GM18511 (cell line): ENCODE data around the gene NECAB2.

Experiments
- ATAC-seq: cut with Tn5 transposase; IDR thresholded peaks from one replicate; pipeline ENCODE4 v1.9.1; 2021; ENCODE audit warnings: mild to moderate bottlenecking, moderate library complexity; ENCODE audit not compliant: unreplicated experiment

Gene NECAB2

GRCh38 chr16:83967838-83968305, at the start of gene NECAB2:
Gene NECAB2 (plus strand): TSS chr16:83968244. CDS start chr16:83968649, 405 bp downstream.
- ATAC-seq, result no peak

GRCh38 chr16:83920894-83921491, 47.1 kb upstream of the NECAB2 start:
- ATAC-seq, result no peak

- ATAC-seq, result no peak
These were observed 44.3 kb upstream of the NECAB2 start for GRCh38 chr16:83923581-83924365.

GRCh38 chr16:83924686-83925085, 43.4 kb upstream of the NECAB2 start:
- ATAC-seq, result no peak

- ATAC-seq, result no peak
These were observed 42.7 kb upstream of the NECAB2 start for GRCh38 chr16:83925095-83925905.

DNA sequence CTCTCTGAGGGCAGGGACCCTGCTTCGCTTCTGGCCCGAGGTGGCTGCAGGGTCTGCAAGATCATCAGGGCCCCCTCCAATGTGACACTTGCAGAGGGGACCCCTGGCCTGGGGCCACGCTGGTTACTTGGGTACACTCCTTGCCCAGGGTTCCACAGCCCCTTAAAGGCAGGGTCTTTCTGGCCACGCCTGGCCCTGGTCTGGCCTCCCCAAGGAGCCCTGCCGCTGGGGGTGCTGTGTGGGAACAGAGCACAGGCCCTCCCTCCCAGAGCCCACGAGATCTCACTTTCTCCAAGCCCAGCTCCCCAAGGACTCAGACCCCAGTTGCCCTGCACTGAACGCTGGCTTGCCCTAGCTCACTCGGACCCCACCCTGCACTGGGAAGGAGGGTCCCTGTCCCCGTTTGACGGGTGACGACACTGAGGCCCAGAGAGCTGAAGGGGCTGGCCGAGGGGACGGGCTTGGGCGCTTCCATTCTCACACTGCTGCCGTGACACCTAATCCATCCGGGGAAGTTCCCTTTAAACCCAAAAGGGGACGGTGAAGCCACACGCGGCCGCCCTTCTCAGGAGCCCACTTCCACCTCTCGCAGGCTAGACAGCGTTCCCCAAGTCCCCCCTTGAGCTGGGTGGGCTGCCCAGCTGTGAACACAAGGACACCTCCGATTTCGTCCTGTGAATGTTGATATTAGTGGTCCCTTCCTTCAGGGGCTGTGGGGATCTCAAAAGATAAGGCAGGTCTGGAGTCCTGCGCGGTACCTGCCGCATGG, 41.9 kb upstream of the NECAB2 start:
- ATAC-seq, result no peak

- ATAC-seq, result peak; percentile 64
These were observed 41.2 kb upstream of the NECAB2 start for GRCh38 chr16:83926726-83927397.

DNA sequence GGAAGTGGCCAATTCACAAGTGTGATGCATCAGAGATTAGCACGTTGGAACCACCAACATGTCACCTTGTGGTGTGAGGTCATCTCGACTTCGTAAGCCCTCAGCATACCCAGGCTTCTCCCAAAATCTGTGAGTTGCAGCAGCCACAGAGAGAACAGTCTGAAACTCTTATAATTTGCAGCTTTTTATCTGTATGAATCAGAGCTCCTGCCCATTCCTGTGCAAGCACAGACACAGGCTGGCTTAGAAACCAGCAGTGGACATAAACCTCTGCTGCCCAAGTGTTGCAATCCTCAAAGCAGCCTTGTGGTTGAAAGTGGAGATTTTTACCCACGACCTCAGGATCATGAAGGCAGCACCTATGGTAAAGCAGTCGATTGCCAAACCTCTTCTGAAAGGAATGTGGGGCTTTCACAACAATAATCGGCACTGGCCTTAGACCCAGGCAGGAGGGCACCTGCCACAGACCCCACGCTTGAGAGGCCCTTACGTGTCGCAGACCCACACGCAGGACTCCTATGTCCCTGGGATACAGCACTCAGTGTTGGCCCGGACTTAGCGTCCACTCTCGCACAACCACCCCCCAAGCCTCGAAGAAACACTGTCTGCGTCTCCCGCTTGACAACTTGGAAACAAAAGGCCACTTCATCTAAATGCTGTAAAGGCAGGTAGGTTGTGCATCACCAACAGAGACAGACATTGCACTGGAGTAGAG, 39.5 kb upstream of the NECAB2 start:
- ATAC-seq, result no peak

- ATAC-seq, result no peak
These were observed 38.1 kb upstream of the NECAB2 start for GRCh38 chr16:83929811-83930555.

DNA sequence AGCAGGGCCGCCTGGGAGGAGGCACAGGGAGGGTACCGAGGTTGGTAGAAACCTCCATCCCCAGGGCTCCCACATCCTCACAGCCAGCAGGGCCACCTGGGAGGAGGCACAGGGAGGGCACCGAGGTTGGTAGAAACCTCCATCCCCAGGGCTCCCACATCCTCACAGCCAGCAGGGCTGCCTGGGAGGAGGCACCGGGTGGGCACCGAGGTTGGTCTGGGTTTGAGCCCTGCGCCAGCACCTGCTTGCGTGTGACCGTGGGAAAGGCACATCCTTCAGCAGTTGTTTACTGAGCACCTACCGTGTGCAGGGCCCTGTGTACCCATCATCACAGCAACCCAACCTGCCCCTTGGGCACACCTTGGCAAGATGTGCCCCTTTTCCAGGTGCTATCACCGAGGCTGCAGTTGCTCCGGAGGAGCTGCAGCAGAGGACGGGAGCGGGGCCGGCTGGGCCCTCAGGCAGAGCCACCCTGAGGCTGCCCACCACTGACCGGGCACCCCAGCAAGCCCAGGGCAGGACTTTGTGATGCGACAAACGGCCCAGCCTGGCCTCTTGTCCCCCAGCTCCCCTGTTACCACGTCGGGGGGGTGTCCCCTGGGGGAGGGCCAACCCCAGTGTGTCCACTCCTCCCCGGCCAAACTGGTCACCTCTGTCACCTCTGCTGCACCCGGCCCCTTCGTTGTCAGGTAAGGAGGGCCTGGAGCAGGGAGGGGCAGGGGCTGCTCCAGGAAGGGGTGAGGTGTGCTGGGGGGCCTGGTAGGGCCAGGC, 37.1 kb upstream of the NECAB2 start:
- no peak for ATAC-seq

DNA sequence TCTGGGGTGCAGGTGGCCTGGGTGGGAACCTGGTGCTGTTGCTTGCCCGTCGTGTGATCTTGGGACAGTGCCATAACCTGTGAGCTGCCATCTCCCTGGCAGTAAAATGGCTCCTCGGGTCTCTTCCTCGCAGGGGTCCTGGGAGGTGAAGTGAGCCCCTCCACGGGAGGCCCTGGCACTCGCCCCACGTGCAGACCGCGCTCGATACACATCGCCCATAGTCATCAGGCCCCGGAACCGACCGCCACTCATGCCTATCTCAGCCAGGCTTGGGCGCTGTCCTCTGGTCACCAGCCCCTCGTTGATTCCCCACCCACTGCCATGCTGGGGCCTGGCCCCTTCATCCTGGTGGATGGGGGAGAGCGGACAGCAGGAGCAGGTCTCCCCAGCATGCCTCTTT, 36.5 kb upstream of the NECAB2 start:
- ATAC-seq, result no peak

GRCh38 chr16:83932304-83932703, 35.7 kb upstream of the NECAB2 start:
- no peak for ATAC-seq

DNA sequence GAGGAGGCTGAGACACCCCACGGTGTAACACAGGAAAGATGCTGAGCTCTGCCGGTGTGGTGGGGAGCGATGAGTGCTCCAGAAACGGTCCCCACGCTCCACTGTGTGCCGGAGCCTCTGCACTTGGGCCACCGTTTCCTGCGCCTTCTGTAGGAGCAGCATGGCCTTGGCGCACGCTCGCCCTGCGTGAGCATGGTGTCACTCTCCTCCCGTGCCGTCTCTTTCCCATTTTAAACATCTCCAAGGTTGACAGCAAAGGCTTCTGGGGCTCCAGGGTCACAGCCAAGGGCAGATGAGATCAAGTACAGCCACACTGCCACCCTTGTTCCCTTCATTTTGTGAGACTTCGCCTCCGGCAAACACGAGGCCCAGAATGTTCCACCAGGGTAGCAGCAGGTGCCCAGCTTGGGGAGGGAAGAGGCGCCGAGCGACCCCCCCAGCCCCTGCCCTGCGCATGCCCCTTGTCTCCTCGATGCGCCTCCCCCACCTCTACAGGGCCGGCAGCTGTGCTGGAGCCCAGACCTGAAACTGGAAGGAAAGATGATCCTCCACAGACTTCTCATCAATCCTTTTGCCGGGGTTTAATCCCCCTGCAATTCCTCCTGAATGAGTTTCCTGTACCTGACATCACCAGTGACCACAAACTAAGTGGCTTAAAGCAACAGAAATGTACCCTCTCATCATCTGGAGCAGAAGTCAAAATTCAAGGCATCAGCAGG, 34.9 kb upstream of the NECAB2 start:
- ATAC-seq, result no peak

GRCh38 chr16:83933885-83934683, 34.0 kb upstream of the NECAB2 start:
- no peak for ATAC-seq

GRCh38 chr16:83934684-83934977, 33.4 kb upstream of the NECAB2 start:
- ATAC-seq, result no peak

DNA sequence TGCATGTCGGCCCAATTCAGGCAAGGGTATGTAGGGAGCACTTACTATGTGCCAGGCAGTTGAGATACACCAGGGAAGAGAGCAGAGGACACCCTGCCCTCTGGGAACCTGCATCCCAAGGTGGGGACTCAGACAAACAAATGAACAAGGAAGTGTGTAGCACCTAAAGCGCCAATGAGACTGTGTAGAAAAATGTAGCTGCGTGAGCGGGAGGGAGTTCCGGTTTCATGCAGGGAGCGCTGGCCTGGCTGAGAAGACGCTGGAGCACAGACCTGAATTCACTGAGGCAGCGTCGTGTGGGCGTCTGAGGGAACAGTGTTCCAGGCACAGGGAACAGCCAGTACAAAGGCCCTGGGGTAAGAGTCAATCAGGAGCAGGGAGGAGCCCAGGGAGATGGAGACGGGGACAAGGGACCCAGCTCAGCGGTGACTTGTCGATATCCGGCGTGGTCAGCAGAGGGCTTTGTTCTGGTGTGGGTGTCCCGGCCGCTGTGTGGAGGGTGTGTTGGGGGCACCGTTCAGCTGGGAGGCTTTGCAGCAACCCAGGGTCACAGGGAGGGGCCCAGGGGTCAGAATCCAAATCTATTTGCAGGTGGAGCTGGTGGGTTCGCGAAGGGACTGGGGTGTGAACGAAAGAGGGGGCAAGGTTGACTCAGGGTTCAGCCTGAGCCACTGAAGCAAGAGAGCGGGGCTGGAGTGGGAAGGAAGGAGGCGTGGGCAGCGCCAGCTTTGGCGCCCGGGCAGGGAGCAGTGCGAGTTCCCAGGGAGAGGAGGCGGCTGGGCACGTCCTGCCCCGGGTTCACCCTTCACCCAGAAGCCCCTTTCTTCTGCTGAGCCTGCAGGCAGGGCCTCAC, 32.8 kb upstream of the NECAB2 start:
- no peak for ATAC-seq
